Astrocyte of the spinal cord (primary cell): Measurements from ENCODE around the gene ZNF534.
"Not testable (repeated sequence)": the region's sequence is repeated elsewhere in the genome, so short reads cannot be mapped to it uniquely, and the experiment has no call there.

Experiments
- DNase-seq: peaks from one replicate; pipeline ENCODE4 v3.0.0; 2011; ENCODE audit warnings: low read depth, low spot score
- H3K4me3 ChIP-seq: 2 replicates; pipeline ENCODE4 v1.5.1; 2011; ENCODE audit warnings: low read depth, mild to moderate bottlenecking, low read length, moderate library complexity
- in situ Hi-C: cut with HindIII; loops from 2 replicates; pipeline ENCODE4 v1.10.0; 2017; ENCODE audit warnings: low sequenced_read_pairs
- TF ChIP-seq, protein P1 (sequence below): IDR thresholded peaks from 2 replicates; pipeline ENCODE4 v1.5.1; 2012; ENCODE audit warnings: low read depth, mild to moderate bottlenecking, low read length, inconsistent platforms

The ZNF534 gene

DNA sequence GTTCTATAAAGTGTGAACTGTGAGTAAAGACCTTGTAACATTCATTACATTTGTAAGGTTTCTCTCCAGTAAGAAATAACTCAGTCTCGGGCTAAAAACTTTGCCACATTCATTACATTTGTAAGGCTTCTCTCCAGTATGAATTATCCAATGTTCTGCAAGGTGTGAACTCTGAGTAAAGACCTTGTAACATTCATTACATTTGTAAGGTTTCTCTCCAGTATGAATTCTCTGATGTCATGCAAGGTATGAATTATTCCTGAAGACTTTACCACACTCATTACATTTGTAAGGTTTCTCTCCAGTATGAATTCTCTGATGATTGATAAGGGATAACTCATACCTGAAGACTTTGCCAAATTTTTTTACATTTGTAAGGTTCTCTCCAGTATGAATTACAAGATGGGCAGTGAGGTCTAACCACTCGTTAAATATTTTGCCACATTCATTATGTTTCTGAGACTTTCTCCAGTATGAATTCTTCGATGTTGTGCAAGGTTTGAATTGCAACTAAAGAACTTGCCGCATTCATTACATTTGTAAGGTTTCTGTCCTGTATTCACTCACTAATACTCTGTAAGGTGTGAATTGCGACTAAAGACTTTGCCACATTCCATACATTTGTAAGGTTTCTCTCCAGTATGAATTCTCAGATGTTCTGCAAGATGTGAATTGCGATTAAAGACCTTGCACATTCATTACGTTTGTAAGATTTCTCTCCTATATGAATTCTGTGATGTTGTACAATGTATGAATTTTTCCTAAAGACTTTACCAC, 45.6 kb downstream of the ZNF534 start:
- in situ Hi-C loops: no loop called here
- no peak overlapping the region for H3K4me3 ChIP-seq
- TF ChIP-seq, protein P1, sequence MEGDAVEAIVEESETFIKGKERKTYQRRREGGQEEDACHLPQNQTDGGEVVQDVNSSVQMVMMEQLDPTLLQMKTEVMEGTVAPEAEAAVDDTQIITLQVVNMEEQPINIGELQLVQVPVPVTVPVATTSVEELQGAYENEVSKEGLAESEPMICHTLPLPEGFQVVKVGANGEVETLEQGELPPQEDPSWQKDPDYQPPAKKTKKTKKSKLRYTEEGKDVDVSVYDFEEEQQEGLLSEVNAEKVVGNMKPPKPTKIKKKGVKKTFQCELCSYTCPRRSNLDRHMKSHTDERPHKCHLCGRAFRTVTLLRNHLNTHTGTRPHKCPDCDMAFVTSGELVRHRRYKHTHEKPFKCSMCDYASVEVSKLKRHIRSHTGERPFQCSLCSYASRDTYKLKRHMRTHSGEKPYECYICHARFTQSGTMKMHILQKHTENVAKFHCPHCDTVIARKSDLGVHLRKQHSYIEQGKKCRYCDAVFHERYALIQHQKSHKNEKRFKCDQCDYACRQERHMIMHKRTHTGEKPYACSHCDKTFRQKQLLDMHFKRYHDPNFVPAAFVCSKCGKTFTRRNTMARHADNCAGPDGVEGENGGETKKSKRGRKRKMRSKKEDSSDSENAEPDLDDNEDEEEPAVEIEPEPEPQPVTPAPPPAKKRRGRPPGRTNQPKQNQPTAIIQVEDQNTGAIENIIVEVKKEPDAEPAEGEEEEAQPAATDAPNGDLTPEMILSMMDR: no peak
- no peak for DNase-seq

DNA sequence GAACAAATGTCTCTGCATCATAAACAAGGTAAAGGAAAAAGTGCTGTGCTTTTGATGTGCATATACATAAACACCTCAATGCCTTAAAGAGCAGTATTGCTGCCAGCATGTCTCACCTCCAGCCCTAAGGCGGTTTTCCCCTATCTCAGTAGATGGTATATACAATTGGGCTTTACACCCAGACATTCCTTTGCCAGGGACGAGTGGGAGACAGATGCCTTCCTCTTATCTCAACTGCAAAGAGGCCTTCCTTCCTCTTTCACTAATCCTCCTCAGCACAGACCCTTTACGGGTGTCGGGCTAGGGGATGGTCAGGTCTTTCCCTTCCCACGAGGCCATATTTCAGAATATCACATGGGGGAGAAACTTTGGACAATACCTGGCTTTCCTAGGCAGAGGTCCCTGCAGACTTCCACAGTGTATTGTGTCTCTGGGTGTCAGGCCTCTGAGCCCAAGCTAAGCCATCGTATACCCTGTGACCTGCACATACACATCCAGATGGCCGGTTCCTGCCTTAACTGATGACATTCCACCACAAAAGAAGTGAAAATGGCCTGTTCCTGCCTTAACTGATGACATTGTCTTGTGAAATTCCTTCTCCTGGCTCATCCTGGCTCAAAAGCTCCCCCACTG, 55.3 kb downstream of the ZNF534 start:
- in situ Hi-C loops, DNase-seq, H3K4me3 ChIP-seq: not testable (repeated sequence)

- DNase-seq, in situ Hi-C loops, H3K4me3 ChIP-seq: not testable (repeated sequence)
These were observed 56.1 kb downstream of the ZNF534 start for GRCh38 chr19:52485064-52485463.

DNA sequence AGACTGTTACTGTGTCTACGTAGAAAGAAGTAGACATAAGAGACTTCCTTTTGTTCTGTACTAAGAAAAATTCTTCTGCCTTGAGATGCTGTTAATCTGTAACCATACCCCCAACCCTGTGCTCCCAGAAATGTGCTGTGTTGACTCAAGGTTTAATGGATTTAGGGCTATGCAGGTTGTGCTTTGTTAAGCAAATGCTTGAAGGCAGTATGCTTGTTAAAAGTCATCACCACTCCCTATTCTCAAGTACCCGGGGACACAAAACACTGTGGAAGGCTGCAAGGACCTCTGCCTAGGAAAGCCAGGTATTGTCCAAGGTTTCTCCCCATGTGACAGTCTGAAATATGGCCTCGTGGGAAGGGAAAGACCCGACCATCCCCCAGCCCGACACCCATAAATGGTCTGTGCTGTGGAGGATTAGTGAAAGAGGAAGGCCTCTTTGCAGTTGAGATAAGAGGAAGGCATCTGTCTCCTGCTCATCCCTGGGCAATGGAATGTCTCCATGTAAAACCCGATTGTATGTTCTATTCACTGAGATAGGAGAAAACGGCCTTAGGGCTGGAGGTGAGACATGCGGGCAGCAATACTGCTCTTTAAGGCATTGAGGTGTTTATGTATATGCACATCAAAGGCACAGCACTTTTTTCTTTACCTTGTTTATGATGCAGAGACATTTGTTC, 56.8 kb downstream of the ZNF534 start:
- H3K4me3 ChIP-seq, DNase-seq, in situ Hi-C loops: not testable (repeated sequence)

- no peak for DNase-seq
These were observed 63.4 kb downstream of the ZNF534 start for GRCh38 chr19:52492201-52492993.

DNA sequence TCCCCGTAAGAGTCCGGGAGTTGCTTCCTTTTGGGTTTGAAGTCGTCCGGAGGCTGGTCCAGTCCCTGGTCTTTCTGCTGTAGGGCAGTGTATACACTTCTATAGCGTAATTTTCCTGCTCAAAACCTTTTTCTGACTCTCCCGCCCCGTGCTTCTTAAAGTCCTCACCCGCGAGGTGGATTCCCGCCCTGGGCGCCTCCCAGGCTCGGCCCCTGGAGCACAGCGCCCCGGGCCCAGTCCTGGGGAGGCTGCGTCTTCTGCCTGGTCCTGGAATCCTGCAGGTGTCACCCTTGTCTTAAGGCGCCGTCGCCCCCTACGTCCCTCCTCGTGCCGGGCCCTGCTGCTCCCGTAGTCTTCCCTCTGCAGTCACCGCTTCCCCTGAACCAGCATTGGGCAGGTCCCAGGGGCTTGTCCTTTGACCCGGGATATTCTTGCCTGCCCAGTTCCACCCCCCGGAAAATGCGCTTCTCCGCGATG, 64.1 kb downstream of the ZNF534 start:
- no peak overlapping the region for H3K4me3 ChIP-seq
- TF ChIP-seq, protein P1: no peak
- in situ Hi-C loops: no loop called here
- DNase-seq: no peak

More at GRCh38 chr19:52492201-52492993, 63.4 kb downstream of the ZNF534 start:
- TF ChIP-seq, protein P1: no peak
- H3K4me3 ChIP-seq: no peak overlapping the region
- in situ Hi-C loops: no loop called here

DNA sequence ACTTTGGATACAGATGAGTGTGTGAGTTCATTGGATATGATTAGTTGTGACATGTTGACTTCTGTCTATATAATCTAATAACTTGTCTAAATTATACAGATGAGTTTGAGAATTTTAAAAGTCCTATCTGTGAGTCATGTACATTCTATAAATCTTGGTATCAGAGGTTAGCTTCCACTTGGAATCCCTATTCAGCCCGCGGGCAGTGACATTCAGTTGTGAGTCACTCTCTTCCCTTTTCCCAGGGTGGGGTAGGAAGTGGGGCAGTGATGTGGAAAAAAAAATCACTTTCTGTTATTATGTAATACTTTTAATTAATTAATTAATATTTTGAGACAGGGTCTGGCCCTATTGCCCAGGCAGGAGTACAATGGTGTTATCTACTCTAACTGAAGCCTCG, 65.6 kb downstream of the ZNF534 start:
- TF ChIP-seq, protein P1: no peak
- no peak for DNase-seq
- H3K4me3 ChIP-seq: no peak overlapping the region
- in situ Hi-C loops: no loop called here
